ENCODE measurements around the gene AUTS2.

GRCh38 chr7:70047891-70048448, 449.7 kb downstream of the AUTS2 start:
- TF ChIP-seq CTCF (IDR thresholded peaks at IDR 0.05; ENCODE audit: poor library complexity, severe bottlenecking) (no peak), EZH2 (IDR thresholded peaks at IDR 0.05; ENCODE audit: borderline replicate concordance, insufficient read depth, low read length, poor library complexity, severe bottlenecking) (no peak), EP300 (conservative IDR thresholded peaks at IDR 0.05; ENCODE audit: poor library complexity, severe bottlenecking) (no peak), TAF1 (IDR thresholded peaks at IDR 0.05; ENCODE audit: low read depth) (no peak), POLR2AphosphoS5 (IDR thresholded peaks at IDR 0.05) (no peak)
